Hematopoietic multipotent progenitor cell (in vitro differentiated cells): ENCODE data around the gene TRIM54. TPM values are rescaled to one million over a fixed set of nuclear protein-coding genes. Genes with fewer than 3 reads are reported as not detected.

Experiments used
- DNase-seq, 3 donors: peaks; one replicate each; pipeline ENCODE4 v3.0.0-alpha.2; 2011 to 2015; ENCODE audit warnings: low read depth in 2 of 3, low spot score in 2 of 3
- total RNA-seq: library from RNA; depleted of rRNA; stranded (reverse); fragments of >200 nt; gene quantifications from one replicate; pipeline ENCODE4 v1.2.3, GENCODE V29; 2012

Gene TRIM54
- under 0.01 TPM for total RNA-seq

GRCh38 chr2:27281855-27282559, at the start of gene TRIM54:
TSS of gene TRIM54 (plus strand) at chr2:27282429. CDS start at chr2:27282732, 303 bp downstream.
- DNase-seq: no peak

GRCh38 chr2:27233341-27233740, 48.9 kb upstream of the TRIM54 start:
- no peak for DNase-seq

- DNase-seq: no peak
Measured at GRCh38 chr2:27236136-27236535, 46.1 kb upstream of the TRIM54 start.

- no peak for DNase-seq
Measured at GRCh38 chr2:27236626-27237025, 45.6 kb upstream of the TRIM54 start.

GRCh38 chr2:27237341-27237945, 44.8 kb upstream of the TRIM54 start:
- no peak for DNase-seq

GRCh38 chr2:27238976-27239375, 43.3 kb upstream of the TRIM54 start:
- no peak for DNase-seq

- no peak for DNase-seq
Measured at GRCh38 chr2:27240406-27240805, 41.8 kb upstream of the TRIM54 start.

- DNase-seq: no peak
Measured at GRCh38 chr2:27241761-27242613, 40.2 kb upstream of the TRIM54 start.

- DNase-seq: no peak
Measured at GRCh38 chr2:27242614-27242951, 39.6 kb upstream of the TRIM54 start.

- no peak for DNase-seq
Measured at GRCh38 chr2:27243391-27244130, 38.7 kb upstream of the TRIM54 start.

- DNase-seq: no peak
Measured at GRCh38 chr2:27245116-27245515, 37.1 kb upstream of the TRIM54 start.

GRCh38 chr2:27245626-27246025, 36.6 kb upstream of the TRIM54 start:
- DNase-seq: no peak

- no peak for DNase-seq
Measured at GRCh38 chr2:27247893-27248292, 34.3 kb upstream of the TRIM54 start.

- DNase-seq: no peak
Measured at GRCh38 chr2:27249159-27249890, 32.9 kb upstream of the TRIM54 start.

- peak in 2 of 3 donors; percentile 64 to 76 for DNase-seq
Measured at GRCh38 chr2:27249891-27250651, 32.2 kb upstream of the TRIM54 start.

- DNase-seq: no peak
Measured at GRCh38 chr2:27250652-27251379, 31.4 kb upstream of the TRIM54 start.

GRCh38 chr2:27251766-27252165, 30.5 kb upstream of the TRIM54 start:
- no peak for DNase-seq

- DNase-seq: no peak
Measured at GRCh38 chr2:27255187-27255586, 27.0 kb upstream of the TRIM54 start.

GRCh38 chr2:27255660-27256059, 26.6 kb upstream of the TRIM54 start:
- DNase-seq: no peak
